Stimulated activated naive CD4-positive, alpha-beta T cell treated with Interleukin-2 at 50 U/mL for 16 hours (primary cell): ENCODE measurements around the gene ADAM10.

Experiments used
- DNase-seq: peaks from one replicate; lab custom pipeline; 2025; lab: John Stamatoyannopoulos, UW

ADAM10 gene

GRCh38 chr15:58551764-58552504, 197.6 kb downstream of the ADAM10 start:
- DNase-seq = no peak

DNA sequence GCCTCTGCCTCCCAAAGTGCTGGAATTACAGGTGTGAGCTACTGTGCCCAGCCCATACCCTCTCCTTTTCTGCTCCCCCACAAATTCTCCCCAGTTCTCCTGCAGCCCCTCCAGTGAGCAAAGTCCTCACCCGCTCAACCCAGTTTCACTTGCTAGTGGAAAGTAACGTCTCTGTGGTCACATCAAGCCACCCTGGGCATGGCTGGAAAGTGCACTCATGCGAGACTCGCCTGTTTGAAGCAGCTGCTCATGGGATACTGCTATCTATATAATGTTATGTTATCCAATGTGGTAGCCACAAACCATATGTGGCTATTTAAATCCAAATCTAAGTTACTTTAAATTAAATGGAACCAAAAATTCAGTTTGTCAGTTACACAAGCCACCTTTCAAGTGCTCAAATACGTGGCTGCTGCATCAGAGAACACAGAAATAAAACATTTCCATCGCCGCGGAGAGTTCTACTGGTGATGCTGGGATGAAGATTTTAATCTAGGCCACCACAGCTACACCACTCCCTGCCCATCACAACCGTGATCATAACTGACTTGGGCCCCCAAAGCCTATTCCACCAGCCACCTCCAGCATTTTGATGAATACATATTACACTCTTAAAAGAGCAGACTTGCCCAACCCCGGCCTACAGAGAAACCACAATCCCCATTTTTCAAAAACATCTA, 198.3 kb downstream of the ADAM10 start:
- DNase-seq = no peak

- DNase-seq = no peak
Measured at GRCh38 chr15:58549785-58550074, 199.8 kb downstream of the ADAM10 start.

- no peak for DNase-seq
Measured at GRCh38 chr15:58549013-58549784, 200.3 kb downstream of the ADAM10 start.

- no peak for DNase-seq
Measured at GRCh38 chr15:58548308-58549012, 201.0 kb downstream of the ADAM10 start.

- no peak for DNase-seq
Measured at GRCh38 chr15:58547628-58548307, 201.7 kb downstream of the ADAM10 start.

- DNase-seq = no peak
Measured at GRCh38 chr15:58546635-58547627, 202.6 kb downstream of the ADAM10 start.

- no peak for DNase-seq
Measured at GRCh38 chr15:58546066-58546591, 203.4 kb downstream of the ADAM10 start.

GRCh38 chr15:58545307-58546065, 204.0 kb downstream of the ADAM10 start:
- peak; percentile 23 for DNase-seq

- DNase-seq = no peak
Measured at GRCh38 chr15:58544756-58545155, 204.8 kb downstream of the ADAM10 start.

GRCh38 chr15:58543664-58544335, 205.7 kb downstream of the ADAM10 start:
- no peak for DNase-seq

- no peak for DNase-seq
Measured at GRCh38 chr15:58541410-58542087, 208.0 kb downstream of the ADAM10 start.

DNA sequence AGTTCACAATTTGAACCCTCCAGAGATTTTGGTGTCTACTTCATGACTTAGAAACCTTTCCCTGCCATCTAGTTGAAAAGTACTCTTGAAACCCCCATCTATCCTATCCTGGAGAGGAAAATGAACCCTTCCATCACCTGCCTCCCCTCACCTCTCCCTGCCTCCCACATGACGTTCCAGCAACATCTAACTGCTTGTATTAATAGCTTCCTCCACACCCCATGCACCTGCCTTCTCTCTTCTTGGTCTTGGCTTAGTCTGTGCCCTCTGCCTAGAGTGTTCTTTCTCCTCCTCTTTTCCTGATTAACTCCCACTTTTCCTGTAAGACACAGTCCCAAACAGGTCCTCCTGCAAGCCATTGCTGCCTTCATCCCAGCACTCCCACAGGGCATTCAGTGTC, 210.0 kb downstream of the ADAM10 start:
- DNase-seq = no peak

DNA sequence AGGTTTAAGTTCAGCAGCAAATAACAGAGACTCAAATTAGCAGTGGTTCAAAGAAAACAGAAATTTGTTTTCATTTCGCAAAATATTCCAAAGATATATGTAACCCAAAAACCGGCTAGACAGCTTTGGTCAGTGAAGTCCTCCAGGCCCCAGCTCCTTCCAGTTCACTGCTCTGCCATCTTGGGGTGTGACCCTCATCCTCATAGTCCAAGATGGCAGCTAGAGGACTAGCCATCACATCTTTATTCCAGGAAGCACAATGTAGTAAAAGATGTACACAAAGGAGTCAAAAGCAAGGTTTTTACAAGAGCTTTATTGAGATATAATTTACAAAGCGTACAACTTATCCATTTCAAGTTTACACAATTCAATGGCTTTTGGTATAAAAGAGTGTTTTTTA, 210.6 kb downstream of the ADAM10 start:
- no peak for DNase-seq
